PFSK-1 (cell line): Measurements from ENCODE around the gene HAUS1.

Experiments used
- FOXP2 ChIP-seq: optimal IDR thresholded peaks from 2 replicates; pipeline ENCODE3; 2011; ENCODE audit warnings: borderline replicate concordance, control low read depth, inconsistent platforms; ENCODE audit not compliant: insufficient read depth; ENCODE audit errors: extremely low read length, extremely low read depth
- POLR2AphosphoS5 ChIP-seq: IDR thresholded peaks from 2 replicates; pipeline ENCODE4 v1.6.1; 2012; ENCODE audit warnings: low read depth, mild to moderate bottlenecking, control low read depth, low read length, moderate library complexity
- REST ChIP-seq, 2 experiments: IDR thresholded peaks; 2 replicates each; pipeline versions ENCODE4 v1.6.1 to v1.8.0; 2011 to 2012; ENCODE audit warnings: low read depth in 2 of 2, low read length in 2 of 2, control low read depth in 1 of 2, inconsistent platforms in 1 of 2, mild to moderate bottlenecking in 1 of 2, moderate library complexity in 1 of 2; ENCODE audit not compliant: insufficient read depth in 1 of 2
- SIN3A ChIP-seq: IDR thresholded peaks from 2 replicates; pipeline ENCODE4 v1.6.1; 2012; ENCODE audit warnings: mild to moderate bottlenecking, low read length, moderate library complexity, borderline replicate concordance; ENCODE audit not compliant: insufficient read depth
- TAF1 ChIP-seq: IDR thresholded peaks from 2 replicates; pipeline ENCODE4 v1.6.1; 2012; ENCODE audit warnings: low read length, control low read depth, borderline replicate concordance; ENCODE audit not compliant: insufficient read depth

Gene HAUS1

GRCh38 chr18:46140173-46140572 is 36.0 kb downstream of the HAUS1 start:
- TF ChIP-seq REST (IDR thresholded peaks at IDR 0.05; ENCODE audit: insufficient read depth in 1 of 2, low read depth in 2 of 2, low read length in 2 of 2) (no peak), TAF1 (no peak), SIN3A (no peak), POLR2AphosphoS5 (no peak), FOXP2 (no peak)

GRCh38 chr18:46141199-46141598 is 37.0 kb downstream of the HAUS1 start:
- TF ChIP-seq REST (IDR thresholded peaks at IDR 0.05; ENCODE audit: insufficient read depth in 1 of 2, low read depth in 2 of 2, low read length in 2 of 2), result no peak
- no peak for TF ChIP-seq POLR2AphosphoS5
- TF ChIP-seq SIN3A, result no peak
- TF ChIP-seq TAF1, result no peak
- no peak for TF ChIP-seq FOXP2

GRCh38 chr18:46148810-46149209 is 44.6 kb downstream of the HAUS1 start:
- TF ChIP-seq POLR2AphosphoS5 (no peak), TAF1 (no peak), REST (IDR thresholded peaks at IDR 0.05; ENCODE audit: insufficient read depth in 1 of 2, low read depth in 2 of 2, low read length in 2 of 2) (no peak), FOXP2 (no peak), SIN3A (no peak)

- TF ChIP-seq SIN3A (no peak), FOXP2 (no peak), POLR2AphosphoS5 (no peak), TAF1 (no peak), REST (IDR thresholded peaks at IDR 0.05; ENCODE audit: insufficient read depth in 1 of 2, low read depth in 2 of 2, low read length in 2 of 2) (no peak)
Measured at GRCh38 chr18:46152436-46152807, 48.2 kb downstream of the HAUS1 start.

GRCh38 chr18:46152808-46153617 is 48.8 kb downstream of the HAUS1 start:
- TF ChIP-seq FOXP2 (no peak), TAF1 (no peak), POLR2AphosphoS5 (no peak), SIN3A (no peak), REST (IDR thresholded peaks at IDR 0.05; ENCODE audit: insufficient read depth in 1 of 2, low read depth in 2 of 2, low read length in 2 of 2) (no peak)
